ENCODE results near the gene TREM2. TPM values are rescaled to one million over a fixed set of nuclear protein-coding genes. Genes with fewer than 3 reads are reported as not detected.

The TREM2 gene
- total and polyA plus RNA-seq, 10 of the 15 experiments (the other 5 are each of a cell fraction or from before 2014, with no cell fraction given) = not detected

DNA sequence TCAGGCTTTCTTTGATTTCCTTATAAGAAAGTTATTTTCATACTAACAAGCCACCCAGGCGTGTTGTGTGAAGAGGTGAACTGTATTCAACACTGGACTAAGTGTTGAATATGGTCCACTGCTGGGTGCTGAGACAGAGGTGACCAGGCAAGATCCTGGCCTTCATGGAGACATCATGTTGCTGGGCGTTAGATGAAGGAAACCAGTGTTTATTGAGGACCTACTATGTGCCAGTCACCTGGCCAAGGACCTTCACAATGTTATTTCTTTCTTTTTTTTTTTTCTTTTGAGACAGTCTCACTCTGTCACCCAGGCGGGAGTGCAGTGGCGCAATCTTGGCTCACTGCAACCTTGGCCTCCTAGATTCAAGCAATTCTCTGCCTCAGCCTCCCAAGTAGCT is 6.9 kb downstream of the TREM2 start:
- FAIRE-seq (no peak), ATAC-seq (no peak), DNase-seq (ENCODE audit: low read depth, low spot score) (no peak)
- BruUV-seq (replicated peaks) = no TSS peak
- Histone ChIP-seq H4K20me1 (ENCODE audit: control insufficient read depth, insufficient read depth) (no peaks in the 10 kb centered on the region), H3K9me3 (replicated peaks; ENCODE audit: control insufficient read depth, insufficient read depth, low read length) (no peaks in the 10 kb centered on the region), H3K4me1 (ENCODE audit: control insufficient read depth, insufficient read depth, low read length) (no peaks in the 10 kb centered on the region), H3K79me2 (ENCODE audit: control insufficient read depth, insufficient read depth, low read length) (no peaks in the 10 kb centered on the region), H3K4me2 (ENCODE audit: control insufficient read depth, insufficient read depth) (no peak overlapping the region), H3K27ac (ENCODE audit: control insufficient read depth, insufficient read depth) (no peak overlapping the region), H3K36me3 (ENCODE audit: control insufficient read depth in 2 of 2, insufficient read depth in 2 of 2, low read length in 1 of 2) (no peaks in the 10 kb centered on the region), H3K4me3 (no peak overlapping the region), H3K27me3 (replicated peaks in 1 of 2; ENCODE audit: control insufficient read depth in 2 of 2, insufficient read depth in 2 of 2, low read length in 1 of 2) (no peaks in the 10 kb centered on the region), H2AFZ (ENCODE audit: control insufficient read depth, low read depth, low read length) (no peak overlapping the region), H3K9ac (ENCODE audit: control insufficient read depth, insufficient read depth, low read length) (no peak overlapping the region)
- SMC1A ChIA-PET (ENCODE audit: uncharacterized antibody, unreplicated experiment) = no interaction called here
- intact Hi-C loops (cut with micrococcal nuclease; ENCODE audit: unreplicated experiment) = no loop called here
- TF ChIP-seq, protein P1, sequence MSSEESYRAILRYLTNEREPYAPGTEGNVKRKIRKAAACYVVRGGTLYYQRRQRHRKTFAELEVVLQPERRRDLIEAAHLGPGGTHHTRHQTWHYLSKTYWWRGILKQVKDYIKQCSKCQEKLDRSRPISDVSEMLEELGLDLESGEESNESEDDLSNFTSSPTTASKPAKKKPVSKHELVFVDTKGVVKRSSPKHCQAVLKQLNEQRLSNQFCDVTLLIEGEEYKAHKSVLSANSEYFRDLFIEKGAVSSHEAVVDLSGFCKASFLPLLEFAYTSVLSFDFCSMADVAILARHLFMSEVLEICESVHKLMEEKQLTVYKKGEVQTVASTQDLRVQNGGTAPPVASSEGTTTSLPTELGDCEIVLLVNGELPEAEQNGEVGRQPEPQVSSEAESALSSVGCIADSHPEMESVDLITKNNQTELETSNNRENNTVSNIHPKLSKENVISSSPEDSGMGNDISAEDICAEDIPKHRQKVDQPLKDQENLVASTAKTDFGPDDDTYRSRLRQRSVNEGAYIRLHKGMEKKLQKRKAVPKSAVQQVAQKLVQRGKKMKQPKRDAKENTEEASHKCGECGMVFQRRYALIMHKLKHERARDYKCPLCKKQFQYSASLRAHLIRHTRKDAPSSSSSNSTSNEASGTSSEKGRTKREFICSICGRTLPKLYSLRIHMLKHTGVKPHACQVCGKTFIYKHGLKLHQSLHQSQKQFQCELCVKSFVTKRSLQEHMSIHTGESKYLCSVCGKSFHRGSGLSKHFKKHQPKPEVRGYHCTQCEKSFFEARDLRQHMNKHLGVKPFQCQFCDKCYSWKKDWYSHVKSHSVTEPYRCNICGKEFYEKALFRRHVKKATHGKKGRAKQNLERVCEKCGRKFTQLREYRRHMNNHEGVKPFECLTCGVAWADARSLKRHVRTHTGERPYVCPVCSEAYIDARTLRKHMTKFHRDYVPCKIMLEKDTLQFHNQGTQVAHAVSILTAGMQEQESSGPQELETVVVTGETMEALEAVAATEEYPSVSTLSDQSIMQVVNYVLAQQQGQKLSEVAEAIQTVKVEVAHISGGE (CRISPR knock-in tag; IDR thresholded peaks at IDR 0.05) = no peak
- no peak for TF ChIP-seq CBX5 (IDR thresholded peaks at IDR 0.05; ENCODE audit: low read depth)
- TF ChIP-seq TCF12 (IDR thresholded peaks at IDR 0.05; ENCODE audit: low read depth, low read length) = no peak
- TF ChIP-seq NR2F1 (conservative IDR thresholded peaks at IDR 0.05) = no peak
- TF ChIP-seq HCFC1 (IDR thresholded peaks at IDR 0.05; ENCODE audit: low read length) = no peak
- TF ChIP-seq, protein P2, sequence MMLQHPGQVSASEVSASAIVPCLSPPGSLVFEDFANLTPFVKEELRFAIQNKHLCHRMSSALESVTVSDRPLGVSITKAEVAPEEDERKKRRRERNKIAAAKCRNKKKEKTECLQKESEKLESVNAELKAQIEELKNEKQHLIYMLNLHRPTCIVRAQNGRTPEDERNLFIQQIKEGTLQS (IDR thresholded peaks at IDR 0.05; ENCODE audit: borderline replicate concordance, extremely low read depth, low read depth, low read length) = no peak
- TF ChIP-seq CREB1 (IDR thresholded peaks at IDR 0.05; ENCODE audit: low read depth) = no peak
- TF ChIP-seq, protein P3, sequence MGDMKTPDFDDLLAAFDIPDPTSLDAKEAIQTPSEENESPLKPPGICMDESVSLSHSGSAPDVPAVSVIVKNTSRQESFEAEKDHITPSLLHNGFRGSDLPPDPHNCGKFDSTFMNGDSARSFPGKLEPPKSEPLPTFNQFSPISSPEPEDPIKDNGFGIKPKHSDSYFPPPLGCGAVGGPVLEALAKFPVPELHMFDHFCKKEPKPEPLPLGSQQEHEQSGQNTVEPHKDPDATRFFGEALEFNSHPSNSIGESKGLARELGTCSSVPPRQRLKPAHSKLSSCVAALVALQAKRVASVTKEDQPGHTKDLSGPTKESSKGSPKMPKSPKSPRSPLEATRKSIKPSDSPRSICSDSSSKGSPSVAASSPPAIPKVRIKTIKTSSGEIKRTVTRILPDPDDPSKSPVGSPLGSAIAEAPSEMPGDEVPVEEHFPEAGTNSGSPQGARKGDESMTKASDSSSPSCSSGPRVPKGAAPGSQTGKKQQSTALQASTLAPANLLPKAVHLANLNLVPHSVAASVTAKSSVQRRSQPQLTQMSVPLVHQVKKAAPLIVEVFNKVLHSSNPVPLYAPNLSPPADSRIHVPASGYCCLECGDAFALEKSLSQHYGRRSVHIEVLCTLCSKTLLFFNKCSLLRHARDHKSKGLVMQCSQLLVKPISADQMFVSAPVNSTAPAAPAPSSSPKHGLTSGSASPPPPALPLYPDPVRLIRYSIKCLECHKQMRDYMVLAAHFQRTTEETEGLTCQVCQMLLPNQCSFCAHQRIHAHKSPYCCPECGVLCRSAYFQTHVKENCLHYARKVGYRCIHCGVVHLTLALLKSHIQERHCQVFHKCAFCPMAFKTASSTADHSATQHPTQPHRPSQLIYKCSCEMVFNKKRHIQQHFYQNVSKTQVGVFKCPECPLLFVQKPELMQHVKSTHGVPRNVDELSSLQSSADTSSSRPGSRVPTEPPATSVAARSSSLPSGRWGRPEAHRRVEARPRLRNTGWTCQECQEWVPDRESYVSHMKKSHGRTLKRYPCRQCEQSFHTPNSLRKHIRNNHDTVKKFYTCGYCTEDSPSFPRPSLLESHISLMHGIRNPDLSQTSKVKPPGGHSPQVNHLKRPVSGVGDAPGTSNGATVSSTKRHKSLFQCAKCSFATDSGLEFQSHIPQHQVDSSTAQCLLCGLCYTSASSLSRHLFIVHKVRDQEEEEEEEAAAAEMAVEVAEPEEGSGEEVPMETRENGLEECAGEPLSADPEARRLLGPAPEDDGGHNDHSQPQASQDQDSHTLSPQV (IDR thresholded peaks at IDR 0.05) = no peak
- TF ChIP-seq HDAC2 (IDR thresholded peaks at IDR 0.05) = no peak
- no peak for TF ChIP-seq SMARCA5 (IDR thresholded peaks at IDR 0.05)
- TF ChIP-seq ZZZ3 (IDR thresholded peaks at IDR 0.05; ENCODE audit: control insufficient read depth, insufficient read length, low read depth) = no peak
- TF ChIP-seq PML (IDR thresholded peaks at IDR 0.05; ENCODE audit: low read length) = no peak
- no peak for TF ChIP-seq POU2F2 (IDR thresholded peaks at IDR 0.05; ENCODE audit: borderline replicate concordance, low read depth, low read length)
- RAD21 ChIA-PET (ENCODE audit: unreplicated experiment) = no interaction called here
- WGBS (ENCODE audit: insufficient coverage, insufficient replicate concordance, low lambda C conversion rate, missing lambda C conversion rate) = 34% methylated on average over 4 of the region's 4 CpGs
- POLR2A ChIA-PET = no interaction called here
- CTCF ChIA-PET = no interaction called here
- in situ Hi-C loops (cut with MboI) = no loop called here
